Fibroblast of lung (primary cell): ENCODE measurements around the gene CFAP47.

Source experiments
- EZH2 ChIP-seq: IDR thresholded peaks from 2 replicates; pipeline ENCODE4 v1.5.1; 2012; ENCODE audit warnings: low read length, control low read depth, mild to moderate bottlenecking; ENCODE audit errors: missing control alignments
- TF ChIP-seq, protein P1 (sequence below), 2 donors: IDR thresholded peaks in 1 of 2; conservative IDR thresholded peaks in 1 of 2; 1 replicate in 1 of 2; 2 replicates in 1 of 2; pipeline ENCODE4 v1.5.1; 2011 to 2012; ENCODE audit warnings: low read length in 2 of 2, control low read depth in 1 of 2, inconsistent platforms in 1 of 2, low read depth in 1 of 2, mild to moderate bottlenecking in 1 of 2

- TF ChIP-seq, protein P1, sequence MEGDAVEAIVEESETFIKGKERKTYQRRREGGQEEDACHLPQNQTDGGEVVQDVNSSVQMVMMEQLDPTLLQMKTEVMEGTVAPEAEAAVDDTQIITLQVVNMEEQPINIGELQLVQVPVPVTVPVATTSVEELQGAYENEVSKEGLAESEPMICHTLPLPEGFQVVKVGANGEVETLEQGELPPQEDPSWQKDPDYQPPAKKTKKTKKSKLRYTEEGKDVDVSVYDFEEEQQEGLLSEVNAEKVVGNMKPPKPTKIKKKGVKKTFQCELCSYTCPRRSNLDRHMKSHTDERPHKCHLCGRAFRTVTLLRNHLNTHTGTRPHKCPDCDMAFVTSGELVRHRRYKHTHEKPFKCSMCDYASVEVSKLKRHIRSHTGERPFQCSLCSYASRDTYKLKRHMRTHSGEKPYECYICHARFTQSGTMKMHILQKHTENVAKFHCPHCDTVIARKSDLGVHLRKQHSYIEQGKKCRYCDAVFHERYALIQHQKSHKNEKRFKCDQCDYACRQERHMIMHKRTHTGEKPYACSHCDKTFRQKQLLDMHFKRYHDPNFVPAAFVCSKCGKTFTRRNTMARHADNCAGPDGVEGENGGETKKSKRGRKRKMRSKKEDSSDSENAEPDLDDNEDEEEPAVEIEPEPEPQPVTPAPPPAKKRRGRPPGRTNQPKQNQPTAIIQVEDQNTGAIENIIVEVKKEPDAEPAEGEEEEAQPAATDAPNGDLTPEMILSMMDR (conservative IDR thresholded peaks at IDR 0.05 in 1 of 2, IDR thresholded peaks at IDR 0.05 in 1 of 2; ENCODE audit: low read depth in 1 of 2, low read length in 2 of 2) = no peak
- TF ChIP-seq EZH2 = no peak
Measured at GRCh38 chrX:35886135-35886534, 33.4 kb upstream of the CFAP47 start.
